K562 (cell line): ENCODE results near the gene MAPK8IP1. TPM values are rescaled to one million over a fixed set of nuclear protein-coding genes. Genes with fewer than 3 reads are reported as not detected.

Experiments used
- ATAC-seq: fragments of 200-7000 bp; cut with Tn5 transposase; 3 replicates; pipeline ENCODE4 v1.9.1; 2020; ENCODE audit warnings: moderate library complexity
- BruUV-seq: library from RNA; stranded (reverse); fragments of 400-500 nt; replicated peaks from 2 replicates; lab custom pipeline; 2021; lab: Mats Ljungman, UMichigan
- CTCF ChIA-PET: fragments of 300-600 bp; formaldehyde crosslinking; extraction: SDS; loops from one replicate; lab custom pipeline; 2021; ENCODE audit warnings: low intra/inter-chr PET ratio; lab: Yijun Ruan, JAX
- POLR2A ChIA-PET: fragments of 300-600, 350-650 bp; sonication (Branson Sonifier 250); formaldehyde crosslinking; extraction: SDS; loops from one replicate; lab custom pipeline; 2021; ENCODE audit warnings: antibody characterized with exemption, inconsistent platforms; lab: Yijun Ruan, JAX
- DNase-seq, 4 experiments: peaks; one replicate each; pipeline versions ENCODE4 v3.0.0 to v3.0.0-alpha.2; 2011 to 2018; ENCODE audit warnings: low spot score in 3 of 4, mixed read lengths in 3 of 4; ENCODE audit errors: extremely low read depth in 1 of 4
- FAIRE-seq: peaks from 2 replicates; lab custom pipeline; 2011; peaks lifted over from hg19 to GRCh38; lab: Jason Lieb, UNC
- H2AFZ ChIP-seq: 2 replicates; pipeline ENCODE4 v1.6.0; 2011; ENCODE audit warnings: low read depth, low read length, control low read depth, inconsistent platforms
- H3K27ac ChIP-seq: fragments of 200-600 bp; 3 replicates; pipeline ENCODE4 v1.8.0; 2011; ENCODE audit warnings: low read depth, mild to moderate bottlenecking, control low read depth, inconsistent platforms, low read length, moderate library complexity, mixed read lengths; ENCODE audit errors: extremely low read depth
- H3K27me3 ChIP-seq, 2 experiments: fragments of 300-600 bp in 1 of 2; 2 replicates in 1 of 2; 3 replicates in 1 of 2; pipeline versions ENCODE4 v1.6.0 to v1.8.0; 2011; ENCODE audit warnings: inconsistent platforms in 2 of 2, low read length in 2 of 2, mild to moderate bottlenecking in 1 of 2, mixed read lengths in 1 of 2, moderate library complexity in 1 of 2; ENCODE audit not compliant: control insufficient read depth in 2 of 2, insufficient read depth in 2 of 2
- H3K36me3 ChIP-seq: fragments of 300-600 bp; 3 replicates; pipeline ENCODE4 v1.8.0; 2011; ENCODE audit warnings: mild to moderate bottlenecking, low read length, inconsistent platforms; ENCODE audit not compliant: control insufficient read depth, insufficient read depth
- H3K4me1 ChIP-seq, 2 experiments: fragments of 200-600 bp in 1 of 2; replicated peaks in 1 of 2; 2 replicates in 1 of 2; 3 replicates in 1 of 2; pipeline versions ENCODE4 v1.5.1 to v1.8.0; 2011; ENCODE audit warnings: inconsistent platforms in 2 of 2, low read length in 2 of 2, mild to moderate bottlenecking in 1 of 2, mixed read lengths in 1 of 2, moderate library complexity in 1 of 2; ENCODE audit not compliant: control insufficient read depth in 2 of 2, insufficient read depth in 2 of 2
- H3K4me2 ChIP-seq: 2 replicates; pipeline ENCODE4 v1.6.1; 2011; ENCODE audit warnings: low read length, control low read depth, inconsistent platforms, mixed read lengths; ENCODE audit not compliant: insufficient read depth
- H3K4me3 ChIP-seq: fragments of 200-600 bp; sonication (generic), shearing (Covaris generic); 2 replicates; pipeline ENCODE4 v1.5.1; 2016; ENCODE audit warnings: control low read depth, inconsistent platforms
- H3K79me2 ChIP-seq: fragments of 200-600 bp; 3 replicates; pipeline ENCODE4 v1.8.0; 2011; ENCODE audit warnings: low read length, inconsistent platforms; ENCODE audit not compliant: control insufficient read depth, insufficient read depth
- H3K9ac ChIP-seq, 2 experiments: 2 replicates each; pipeline versions ENCODE4 v1.6.0 to v1.6.1; 2011; ENCODE audit warnings: low read depth in 2 of 2, low read length in 2 of 2, control low read depth in 1 of 2, inconsistent platforms in 1 of 2, mild to moderate bottlenecking in 1 of 2, mixed read lengths in 1 of 2; ENCODE audit not compliant: insufficient read depth in 1 of 2
- H3K9me1 ChIP-seq: one replicate; pipeline ENCODE4 v1.6.0; 2011; ENCODE audit warnings: inconsistent platforms, mild to moderate bottlenecking, low read length, moderate library complexity; ENCODE audit not compliant: control insufficient read depth, insufficient read depth
- H3K9me3 ChIP-seq: replicated peaks from 2 replicates; pipeline ENCODE4 v1.5.1; 2011; ENCODE audit warnings: low read depth, low read length, inconsistent platforms; ENCODE audit not compliant: control insufficient read depth, insufficient read depth
- H4K20me1 ChIP-seq: replicated peaks from 2 replicates; pipeline ENCODE4 v1.6.1; 2011; ENCODE audit warnings: low read length, inconsistent platforms, mixed read lengths; ENCODE audit not compliant: control insufficient read depth, insufficient read depth
- HMBOX1 ChIP-seq: sonication (generic); IDR thresholded peaks from 2 replicates; pipeline ENCODE4 v1.6.1; 2016
- JUNB ChIP-seq: fragments of 450-650 bp; formaldehyde crosslinking; conservative IDR thresholded peaks from 2 replicates; pipeline ENCODE4 v1.4.0; 2020; ENCODE audit warnings: mild to moderate bottlenecking
- KDM2B ChIP-seq: fragments of 250-450 bp; sonication (Bioruptor Pico); IDR thresholded peaks from 2 replicates; pipeline ENCODE4 v1.8.0; 2021; ENCODE audit warnings: mild to moderate bottlenecking, moderate library complexity
- KHSRP ChIP-seq: fragments of 450-650 bp; IDR thresholded peaks from 2 replicates; pipeline ENCODE4 v1.6.1; 2017
- KLF13 ChIP-seq: fragments of 450-650 bp; IDR thresholded peaks from 2 replicates; pipeline ENCODE4 v1.6.1; 2016; ENCODE audit warnings: missing genetic modification characterization, low read depth, mild to moderate bottlenecking, missing compliant biosample characterization, moderate library complexity, borderline replicate concordance
- MAFG ChIP-seq: fragments of 450-650 bp; conservative IDR thresholded peaks from 2 replicates; pipeline ENCODE4 v1.6.1; 2016; ENCODE audit warnings: missing genetic modification characterization, missing compliant biosample characterization
- STAG1 ChIP-seq: sonication (generic); formaldehyde crosslinking; IDR thresholded peaks from 2 replicates; pipeline ENCODE4 v1.5.0; 2020; ENCODE audit warnings: missing genetic modification reagents, borderline replicate concordance
- TFAM ChIP-seq: fragments of 250-450 bp; sonication (Bioruptor Pico); conservative IDR thresholded peaks from 2 replicates; pipeline ENCODE4 v1.5.0; 2021; ENCODE audit warnings: mild to moderate bottlenecking, moderate library complexity
- U2AF1 ChIP-seq: fragments of 200-400 bp; formaldehyde crosslinking; optimal IDR thresholded peaks from 2 replicates; pipeline ENCODE3; 2017; ENCODE audit warnings: mild to moderate bottlenecking, low read depth, low read length, moderate library complexity
- ZBTB33 ChIP-seq: sonication (generic); formaldehyde crosslinking; IDR thresholded peaks from 2 replicates; pipeline ENCODE4 v1.8.1; 2023; ENCODE audit warnings: mild to moderate bottlenecking, missing genetic modification reagents
- ZBTB8A ChIP-seq: fragments of 450-650 bp; IDR thresholded peaks from 2 replicates; pipeline ENCODE4 v1.6.1; 2018; ENCODE audit warnings: mild to moderate bottlenecking, moderate library complexity; ENCODE audit not compliant: partially characterized antibody
- ZNF445 ChIP-seq: fragments of 250-450 bp; sonication (Bioruptor Pico); IDR thresholded peaks from 2 replicates; pipeline ENCODE4 v1.4.0; 2020; ENCODE audit warnings: low read depth, mild to moderate bottlenecking, moderate library complexity
- ZNF609 ChIP-seq: sonication (generic); formaldehyde crosslinking; IDR thresholded peaks from 2 replicates; pipeline ENCODE4 v1.8.1; 2023; ENCODE audit warnings: missing genetic modification reagents, mild to moderate bottlenecking, borderline replicate concordance
- whole genome bisulfite sequencing: fragments of 100-300 bp; shearing (Covaris generic); methylation state at CpG from one replicate; pipeline ENCODE4 v1.1.6; 2016; ENCODE audit warnings: low coverage, mixed read lengths; ENCODE audit not compliant: insufficient coverage; ENCODE audit errors: missing lambda C conversion rate; 5-methylcytosine and 5-hydroxymethylcytosine counted together
- in situ Hi-C: fragments of 300-500 bp; cut with MboI; formaldehyde crosslinking; loops from 4 replicates; pipeline ENCODE4 v1.15.0; 2018; ENCODE audit warnings: inconsistent platforms, mixed read lengths
- intact Hi-C: fragments of 100-400 bp; cut with micrococcal nuclease; formaldehyde crosslinking; loops from 2 replicates; pipeline ENCODE4 v1.14.2; 2022
- polyA plus RNA-seq, 8 experiments: library from polyadenylated mRNA; depleted of rRNA in 4 of 8; stranded (reverse) in 5 of 8; unstranded in 3 of 8; fragments of >200 nt; fragmentation: Nextera tagmentation in 2 of 8; fragmentation: Illumina TruSeq in 1 of 8; extraction: Ambion mirVana in 2 of 8; extraction: Trizol in 1 of 8; gene quantifications; 2 replicates each; pipeline versions ENCODE4 v1.2.1 to v1.2.3, GENCODE V29; 2011 to 2014; ENCODE audit warnings: inconsistent platforms in 1 of 8, missing spikeins in 1 of 8
- total RNA-seq, 7 experiments: library from RNA; depleted of rRNA in 6 of 7; stranded (reverse); fragments of >200 nt in 6 of 7; fragmentation: Illumina TruSeq in 2 of 7; extraction: Trizol in 2 of 7; gene quantifications; 2 replicates each; pipeline versions ENCODE4 v1.2.1 to v1.2.3, GENCODE V29; 2011 to 2021; ENCODE audit warnings: low replicate concordance in 1 of 7

The MAPK8IP1 gene
- total and polyA plus RNA-seq, 9 of the 15 experiments (the other 6 are each of a cell fraction or from before 2014, with no cell fraction given): 0.13 to 6.9 (median 2.5) TPM

GRCh38 chr11:45924036-45924915 is 38.8 kb downstream of the MAPK8IP1 start:
- TSS peak; percentile 52 for BruUV-seq
- peaks cover 8 to 62% of the 10 kb centered on the region in 2 experiments for H3K4me1 ChIP-seq
- ChIA-PET CTCF (interaction anchor here (0.7 kb wide), 1 partner anchor 32 kb away, joined by 3 read pairs; no protein-coding TSS in a partner anchor), POLR2A (interaction anchor here (0.5 to 1.7 kb wide), 5 partner anchors 10 to 357 kb away, joined by 3 to 5 read pairs (median 3); no protein-coding TSS in a partner anchor)
- no peak overlapping the region for H3K4me2 ChIP-seq
- TF ChIP-seq MAFG (tag) (no peak), ZNF609 (no peak), KDM2B (CRISPR knock-in tag) (no peak), TFAM (CRISPR knock-in tag) (no peak), STAG1 (CRISPR knock-in tag) (0 out of 2 replicates have a peak, but pooled peaks have one; percentile 12), KLF13 (no peak), ZBTB8A (no peak), ZNF445 (CRISPR knock-in tag) (no peak), HMBOX1 (no peak), JUNB (no peak), ZBTB33 (CRISPR knock-in tag) (0 out of 2 replicates have a peak, but pooled peaks have one; percentile 35), U2AF1 (no peak), KHSRP (no peak)
- H3K9ac ChIP-seq: peak overlapping the region in 1 of 2 experiments; percentile 71; a peak in 2 of 4 replicates
- H4K20me1 ChIP-seq: no peaks in the 10 kb centered on the region; the same call in 1 of the 2 replicates
- peaks cover 9% of the 10 kb centered on the region; the same call in 1 of the 3 replicates for H3K36me3 ChIP-seq
- in situ Hi-C loops (no loop called here), intact Hi-C loops (no loop called here)
- ATAC-seq (no peak), FAIRE-seq (no peak), DNase-seq (no peak)
- H3K79me2 ChIP-seq: peaks cover 4% of the 10 kb centered on the region; the same call in 2 of the 3 replicates
- H3K9me3 ChIP-seq: no peaks in the 10 kb centered on the region
- H3K27me3 ChIP-seq: no peaks in the 10 kb centered on the region
- H3K27ac ChIP-seq: no peak overlapping the region
- H3K4me3 ChIP-seq: no peak overlapping the region
- no peaks in the 10 kb centered on the region for H3K9me1 ChIP-seq
- whole genome bisulfite sequencing: 77% methylated on average over 12 of the region's 22 CpGs
- no peak overlapping the region for H2AFZ ChIP-seq
